ENCODE results near the gene ATP9A.

DNA sequence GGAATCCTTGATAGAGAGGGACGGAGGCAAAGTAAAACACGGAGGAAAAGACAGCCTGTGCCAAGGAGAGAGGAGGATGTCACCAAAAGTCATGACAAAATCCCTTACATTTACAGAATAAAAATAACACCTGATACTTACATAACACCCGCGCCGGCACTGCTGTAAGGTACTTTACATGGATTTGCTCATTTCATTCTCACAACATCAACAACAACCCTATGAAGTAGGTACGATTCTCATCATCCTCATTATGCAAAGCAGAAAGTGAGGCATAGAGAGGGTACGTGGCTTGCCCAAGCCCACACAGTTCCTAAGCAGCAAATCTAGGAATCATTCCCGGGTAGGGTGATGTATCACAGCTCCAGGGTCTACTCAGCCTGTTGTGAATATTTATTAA, 158.1 kb downstream of the ATP9A start:
- TF ChIP-seq, protein P1, sequence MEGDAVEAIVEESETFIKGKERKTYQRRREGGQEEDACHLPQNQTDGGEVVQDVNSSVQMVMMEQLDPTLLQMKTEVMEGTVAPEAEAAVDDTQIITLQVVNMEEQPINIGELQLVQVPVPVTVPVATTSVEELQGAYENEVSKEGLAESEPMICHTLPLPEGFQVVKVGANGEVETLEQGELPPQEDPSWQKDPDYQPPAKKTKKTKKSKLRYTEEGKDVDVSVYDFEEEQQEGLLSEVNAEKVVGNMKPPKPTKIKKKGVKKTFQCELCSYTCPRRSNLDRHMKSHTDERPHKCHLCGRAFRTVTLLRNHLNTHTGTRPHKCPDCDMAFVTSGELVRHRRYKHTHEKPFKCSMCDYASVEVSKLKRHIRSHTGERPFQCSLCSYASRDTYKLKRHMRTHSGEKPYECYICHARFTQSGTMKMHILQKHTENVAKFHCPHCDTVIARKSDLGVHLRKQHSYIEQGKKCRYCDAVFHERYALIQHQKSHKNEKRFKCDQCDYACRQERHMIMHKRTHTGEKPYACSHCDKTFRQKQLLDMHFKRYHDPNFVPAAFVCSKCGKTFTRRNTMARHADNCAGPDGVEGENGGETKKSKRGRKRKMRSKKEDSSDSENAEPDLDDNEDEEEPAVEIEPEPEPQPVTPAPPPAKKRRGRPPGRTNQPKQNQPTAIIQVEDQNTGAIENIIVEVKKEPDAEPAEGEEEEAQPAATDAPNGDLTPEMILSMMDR (IDR thresholded peaks at IDR 0.05), result no peak
- TF ChIP-seq POLR2A (IDR thresholded peaks at IDR 0.05), result no peak

Data from testis (tissue), 2 donors.